ENCODE data around the gene CACNA2D3. TPM values are rescaled to one million over a fixed set of nuclear protein-coding genes. Genes with fewer than 3 reads are reported as not detected.

CACNA2D3 gene
- polyA plus RNA-seq, 1 donor (not counting 4 experiments of a cell fraction or from before 2014, with no cell fraction given) = 0.08 TPM

- H3K4me3 ChIP-seq (ENCODE audit: control insufficient read depth in 2 of 3, extremely low read depth in 1 of 3, insufficient read depth in 2 of 3, low read depth in 1 of 3, low read length in 3 of 3) = no peak overlapping the region
- no peak for TF ChIP-seq CTCF (optimal IDR thresholded peaks at IDR 0.05 in 1 of 3, IDR thresholded peaks at IDR 0.05 in 1 of 3, conservative IDR thresholded peaks at IDR 0.05 in 1 of 3; ENCODE audit: extremely low read depth in 1 of 3, insufficient read depth in 2 of 3, low read length in 3 of 3)
- no peak for TF ChIP-seq EZH2 (IDR thresholded peaks at IDR 0.05; ENCODE audit: low read length)
- H3K4me1 ChIP-seq (ENCODE audit: control insufficient read depth, extremely low read depth, insufficient read depth, low read length) = no peaks in the 10 kb centered on the region
- no peaks in the 10 kb centered on the region for H3K9me3 ChIP-seq (ENCODE audit: control insufficient read depth, low read depth, low read length)
- no peaks in the 10 kb centered on the region for H3K27me3 ChIP-seq (ENCODE audit: control insufficient read depth, extremely low read depth, insufficient read depth, low read length)
- no peak for FAIRE-seq
- H3K4me2 ChIP-seq (ENCODE audit: control insufficient read depth, extremely low read depth, insufficient read depth, low read depth, low read length) = no peak overlapping the region
- no peak for DNase-seq (ENCODE audit: low read depth, low spot score)
- H3K36me3 ChIP-seq (ENCODE audit: control insufficient read depth in 2 of 2, extremely low read depth in 1 of 2, insufficient read depth in 2 of 2, low read length in 2 of 2) = no peaks in the 10 kb centered on the region
- H4K20me1 ChIP-seq (ENCODE audit: control insufficient read depth, extremely low read depth, insufficient read depth, low read length) = no peaks in the 10 kb centered on the region
- H3K79me2 ChIP-seq (ENCODE audit: control insufficient read depth, insufficient read depth, low read length) = no peaks in the 10 kb centered on the region
- no peak overlapping the region for H3K27ac ChIP-seq (ENCODE audit: control insufficient read depth, insufficient read depth, low read length)
- no peak overlapping the region for H3K9ac ChIP-seq (ENCODE audit: control insufficient read depth, extremely low read depth, insufficient read depth, low read length)
- H2AFZ ChIP-seq (ENCODE audit: control insufficient read depth, low read length) = no peak overlapping the region
- H3K9me1 ChIP-seq (ENCODE audit: control insufficient read depth, extremely low read depth, insufficient read depth, low read length) = no peaks in the 10 kb centered on the region
- dilution Hi-C loops (cut with MboI; ENCODE audit: extremely low pct_ligation_motif_present, low sequenced_read_pairs) = no loop called here
Observed at GRCh38 chr3:54604495-54604894, 482.1 kb downstream of the CACNA2D3 start.

DNA sequence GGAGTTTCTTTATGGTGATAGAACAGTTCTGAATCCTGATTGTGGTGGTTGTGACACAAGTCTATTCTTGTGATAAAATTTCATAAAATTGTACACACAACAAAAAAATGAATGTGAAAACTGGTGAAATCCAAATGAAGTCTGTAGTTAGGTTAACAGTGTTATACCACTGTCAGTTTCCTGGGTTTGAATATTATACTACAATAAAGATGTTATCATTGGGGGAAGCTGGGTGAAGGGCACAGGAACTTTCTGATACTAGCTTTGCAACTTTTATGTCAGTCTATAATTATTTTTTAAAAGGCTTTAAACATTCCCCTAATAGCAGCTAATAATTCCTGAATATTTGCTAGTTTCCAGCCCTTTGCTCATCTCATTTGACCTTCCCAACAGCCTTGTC lies 485.7 kb downstream of the CACNA2D3 start:
- TF ChIP-seq EZH2 (IDR thresholded peaks at IDR 0.05; ENCODE audit: low read length) = no peak
- no peak for TF ChIP-seq CTCF (optimal IDR thresholded peaks at IDR 0.05 in 1 of 3, IDR thresholded peaks at IDR 0.05 in 1 of 3, conservative IDR thresholded peaks at IDR 0.05 in 1 of 3; ENCODE audit: extremely low read depth in 1 of 3, insufficient read depth in 2 of 3, low read length in 3 of 3)
- DNase-seq (ENCODE audit: low read depth, low spot score) (no peak), FAIRE-seq (no peak)
- Histone ChIP-seq H3K36me3 (ENCODE audit: control insufficient read depth in 2 of 2, extremely low read depth in 1 of 2, insufficient read depth in 2 of 2, low read length in 2 of 2) (no peaks in the 10 kb centered on the region), H4K20me1 (ENCODE audit: control insufficient read depth, extremely low read depth, insufficient read depth, low read length) (no peaks in the 10 kb centered on the region), H3K27me3 (ENCODE audit: control insufficient read depth, extremely low read depth, insufficient read depth, low read length) (no peaks in the 10 kb centered on the region), H3K79me2 (ENCODE audit: control insufficient read depth, insufficient read depth, low read length) (no peaks in the 10 kb centered on the region), H3K9ac (ENCODE audit: control insufficient read depth, extremely low read depth, insufficient read depth, low read length) (no peak overlapping the region), H3K27ac (ENCODE audit: control insufficient read depth, insufficient read depth, low read length) (no peak overlapping the region), H3K4me3 (ENCODE audit: control insufficient read depth in 2 of 3, extremely low read depth in 1 of 3, insufficient read depth in 2 of 3, low read depth in 1 of 3, low read length in 3 of 3) (no peak overlapping the region), H3K4me1 (ENCODE audit: control insufficient read depth, extremely low read depth, insufficient read depth, low read length) (no peaks in the 10 kb centered on the region), H2AFZ (ENCODE audit: control insufficient read depth, low read length) (no peak overlapping the region), H3K9me1 (ENCODE audit: control insufficient read depth, extremely low read depth, insufficient read depth, low read length) (no peaks in the 10 kb centered on the region), H3K9me3 (ENCODE audit: control insufficient read depth, low read depth, low read length) (no peaks in the 10 kb centered on the region), H3K4me2 (ENCODE audit: control insufficient read depth, extremely low read depth, insufficient read depth, low read depth, low read length) (no peak overlapping the region)
- dilution Hi-C loops (cut with MboI; ENCODE audit: extremely low pct_ligation_motif_present, low sequenced_read_pairs) = no loop called here
